ENCODE data around the gene CRELD1. TPM values are rescaled to one million over a fixed set of nuclear protein-coding genes. Genes with fewer than 3 reads are reported as not detected.

The CRELD1 gene
- total and polyA plus RNA-seq, 2 donors (not counting 1 experiment from before 2014, with no cell fraction given) = 46.8 to 47.6 TPM

GRCh38 chr3:9906480-9906879 is 27.2 kb upstream of the CRELD1 start:
- Histone ChIP-seq H3K4me3 (ENCODE audit: control extremely low read depth in 1 of 5, extremely low read depth in 1 of 5, insufficient read depth in 1 of 5, low read depth in 2 of 5, low read length in 4 of 5) (no peak overlapping the region), H3K27ac (ENCODE audit: low read length in 2 of 2) (no peak overlapping the region), H3K27me3 (replicated peaks in 1 of 4; ENCODE audit: control extremely low read depth in 1 of 4, control insufficient read depth in 3 of 4, insufficient read depth in 4 of 4, low read length in 3 of 4) (no peaks in the 10 kb centered on the region), H4K20me1 (ENCODE audit: control insufficient read depth, insufficient read depth, low read length, poor library complexity, severe bottlenecking) (no peaks in the 10 kb centered on the region), H3K4me1 (ENCODE audit: control insufficient read depth in 2 of 2, insufficient read depth in 2 of 2, low read length in 2 of 2) (no peaks in the 10 kb centered on the region), H2AFZ (ENCODE audit: insufficient read depth, low read depth, low read length, poor library complexity, severe bottlenecking) (no peak overlapping the region), H3K79me2 (ENCODE audit: control insufficient read depth, insufficient read depth, low read length) (no peaks in the 10 kb centered on the region), H3K36me3 (replicated peaks in 1 of 2; ENCODE audit: control extremely low read depth in 1 of 2, control insufficient read depth in 1 of 2, extremely low read depth in 1 of 2, insufficient read depth in 2 of 2, low read length in 1 of 2) (no peaks in the 10 kb centered on the region), H3K4me2 (replicated peaks; ENCODE audit: low read depth, low read length, poor library complexity, severe bottlenecking) (no peak overlapping the region), H3K9me3 (ENCODE audit: control extremely low read depth in 1 of 3, control insufficient read depth in 2 of 3, insufficient read depth in 1 of 3, low read length in 2 of 3) (no peaks in the 10 kb centered on the region), H3K9ac (ENCODE audit: low read length) (no peak overlapping the region)
- H3K9me3 Mint-ChIP-seq (ENCODE audit: insufficient read depth) = no peaks in the 10 kb centered on the region
- ATAC-seq (ENCODE audit: low read depth) (no peak), DNase-seq (no peak)
- TF ChIP-seq EZH2 (IDR thresholded peaks at IDR 0.05; ENCODE audit: borderline replicate concordance, insufficient read depth, low read depth, low read length, poor library complexity, severe bottlenecking) = no peak
- no peak for TF ChIP-seq CTCF (IDR thresholded peaks at IDR 0.05)
- H3K4me1 Mint-ChIP-seq = peaks cover 2% of the 10 kb centered on the region
- no peak overlapping the region for H3K4me3 Mint-ChIP-seq
- ChIA-PET CTCF (no interaction called here), POLR2A (no interaction called here)
- H3K27me3 Mint-ChIP-seq = peaks cover 7% of the 10 kb centered on the region
- WGBS (ENCODE audit: insufficient coverage) = 91% methylated on average over 4 of the region's 5 CpGs
- H3K27ac Mint-ChIP-seq = no peak overlapping the region
- intact Hi-C loops (cut with micrococcal nuclease) = no loop called here

DNA sequence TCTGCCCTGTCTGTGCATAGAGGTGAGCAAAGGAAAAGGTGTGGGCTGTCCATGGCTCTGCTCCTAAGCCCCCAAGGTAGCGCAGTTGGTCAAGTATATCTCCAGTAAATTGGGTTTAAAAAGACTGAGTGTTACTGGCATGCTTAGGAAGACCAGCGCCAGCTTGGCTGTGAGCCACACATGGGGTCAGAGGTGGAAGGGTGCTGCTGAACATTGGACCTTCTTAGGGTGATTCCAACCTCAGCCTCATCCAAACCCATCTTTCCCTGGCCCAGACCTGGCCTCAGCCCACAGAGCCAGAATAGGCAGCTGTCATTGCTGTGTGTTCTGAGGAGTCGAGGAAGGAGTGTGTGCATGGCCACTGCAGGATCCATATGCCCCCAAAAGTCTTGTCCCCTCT is 25.3 kb upstream of the CRELD1 start:
- Histone ChIP-seq H3K4me1 (ENCODE audit: control insufficient read depth in 2 of 2, insufficient read depth in 2 of 2, low read length in 2 of 2) (no peaks in the 10 kb centered on the region), H3K27me3 (replicated peaks in 1 of 4; ENCODE audit: control extremely low read depth in 1 of 4, control insufficient read depth in 3 of 4, insufficient read depth in 4 of 4, low read length in 3 of 4) (peaks cover 0 to 7% (median 0%) of the 10 kb centered on the region in 4 experiments), H3K9me3 (ENCODE audit: control extremely low read depth in 1 of 3, control insufficient read depth in 2 of 3, insufficient read depth in 1 of 3, low read length in 2 of 3) (no peaks in the 10 kb centered on the region), H3K4me3 (ENCODE audit: control extremely low read depth in 1 of 5, extremely low read depth in 1 of 5, insufficient read depth in 1 of 5, low read depth in 2 of 5, low read length in 4 of 5) (no peak overlapping the region), H4K20me1 (ENCODE audit: control insufficient read depth, insufficient read depth, low read length, poor library complexity, severe bottlenecking) (no peaks in the 10 kb centered on the region), H3K36me3 (replicated peaks in 1 of 2; ENCODE audit: control extremely low read depth in 1 of 2, control insufficient read depth in 1 of 2, extremely low read depth in 1 of 2, insufficient read depth in 2 of 2, low read length in 1 of 2) (no peaks in the 10 kb centered on the region), H2AFZ (ENCODE audit: insufficient read depth, low read depth, low read length, poor library complexity, severe bottlenecking) (no peak overlapping the region), H3K79me2 (ENCODE audit: control insufficient read depth, insufficient read depth, low read length) (no peaks in the 10 kb centered on the region), H3K4me2 (replicated peaks; ENCODE audit: low read depth, low read length, poor library complexity, severe bottlenecking) (no peak overlapping the region), H3K27ac (ENCODE audit: low read length in 2 of 2) (no peak overlapping the region), H3K9ac (ENCODE audit: low read length) (no peak overlapping the region)
- Mint-ChIP-seq H3K9me3 (ENCODE audit: insufficient read depth) (no peaks in the 10 kb centered on the region), H3K27ac (no peak overlapping the region), H3K4me1 (peaks cover 2% of the 10 kb centered on the region), H3K4me3 (no peak overlapping the region), H3K27me3 (peaks cover 11% of the 10 kb centered on the region)
- no peak for ATAC-seq (ENCODE audit: low read depth)
- WGBS (ENCODE audit: insufficient coverage) = 100% methylated on average over 1 of the region's 3 CpGs
- intact Hi-C loops (cut with micrococcal nuclease) = no loop called here
- CTCF ChIA-PET = no interaction called here
- POLR2A ChIA-PET = no interaction called here
- TF ChIP-seq EZH2 (IDR thresholded peaks at IDR 0.05; ENCODE audit: borderline replicate concordance, insufficient read depth, low read depth, low read length, poor library complexity, severe bottlenecking) (no peak), CTCF (IDR thresholded peaks at IDR 0.05) (no peak)
- DNase-seq = no peak

Measured in B cell (primary cell).